Activated effector memory CD4-positive, alpha-beta T cell treated with anti-CD3 and anti-CD28 coated beads, Interleukin-2, amount 50 U/mL, for 16 hours (primary cell): ENCODE data around the gene TXNDC8.

ENCODE experiments used
- DNase-seq: peaks from one replicate; pipeline ENCODE4 v3.0.0-alpha.2; 2020

The TXNDC8 gene

GRCh38 chr9:110276781-110277180, 60.9 kb downstream of the TXNDC8 start:
- DNase-seq, result no peak

DNA sequence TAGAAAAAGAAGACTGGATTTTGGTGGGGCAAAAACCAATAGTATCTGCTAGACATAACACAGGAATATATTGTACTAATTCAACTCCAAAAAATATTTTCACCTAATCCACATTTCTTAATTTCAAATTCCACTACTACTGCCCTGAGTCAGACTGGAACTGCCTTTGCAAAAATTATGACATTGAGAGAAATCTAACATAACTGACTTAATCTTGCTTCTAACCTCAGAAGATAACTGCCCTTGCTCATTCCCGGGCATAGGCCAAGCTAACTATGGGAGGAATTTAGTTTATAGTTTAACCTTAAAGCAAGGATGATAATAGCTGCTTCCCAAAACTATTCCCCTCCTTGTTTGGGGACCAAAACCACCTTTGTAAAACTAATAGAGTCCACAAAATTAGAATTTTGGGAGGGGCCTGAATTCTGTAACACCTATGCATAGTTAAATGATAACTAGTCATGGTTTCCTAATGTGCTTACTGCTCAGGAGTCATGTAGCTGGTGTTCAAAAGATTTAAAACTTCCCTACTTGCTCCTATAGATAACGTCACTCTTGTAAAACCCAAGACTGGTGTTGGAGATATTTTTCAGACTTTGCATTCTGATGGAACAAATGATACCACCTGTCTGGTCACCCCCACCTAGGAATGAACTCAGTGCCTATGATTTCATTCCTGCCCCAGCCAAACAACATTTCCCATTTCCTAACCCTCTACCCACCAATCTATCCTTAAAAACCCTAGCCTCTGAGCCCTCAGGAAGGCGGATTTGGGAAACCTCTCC, 67.3 kb downstream of the TXNDC8 start:
- DNase-seq, result no peak

DNA sequence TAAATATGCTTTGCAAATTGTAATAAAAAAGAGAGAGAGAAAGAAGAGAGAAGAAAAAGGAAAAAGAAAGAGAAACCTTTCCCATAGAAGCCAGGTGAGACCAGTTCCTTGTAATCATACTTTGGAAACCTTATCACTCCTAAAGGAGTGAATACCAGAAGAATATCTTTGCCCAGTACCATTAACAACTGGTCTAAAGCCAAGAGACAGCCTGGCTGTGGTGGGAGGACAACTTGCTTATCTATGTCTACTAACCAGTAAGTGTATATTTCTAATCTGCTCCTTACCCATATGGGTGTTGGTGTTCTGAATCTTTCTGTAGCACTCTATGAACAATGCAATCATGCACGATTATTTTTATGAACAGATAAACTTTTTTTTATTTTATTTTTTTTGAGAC, 70.9 kb downstream of the TXNDC8 start:
- no peak for DNase-seq

GRCh38 chr9:110261632-110262031, 76.0 kb downstream of the TXNDC8 start:
- DNase-seq, result no peak

DNA sequence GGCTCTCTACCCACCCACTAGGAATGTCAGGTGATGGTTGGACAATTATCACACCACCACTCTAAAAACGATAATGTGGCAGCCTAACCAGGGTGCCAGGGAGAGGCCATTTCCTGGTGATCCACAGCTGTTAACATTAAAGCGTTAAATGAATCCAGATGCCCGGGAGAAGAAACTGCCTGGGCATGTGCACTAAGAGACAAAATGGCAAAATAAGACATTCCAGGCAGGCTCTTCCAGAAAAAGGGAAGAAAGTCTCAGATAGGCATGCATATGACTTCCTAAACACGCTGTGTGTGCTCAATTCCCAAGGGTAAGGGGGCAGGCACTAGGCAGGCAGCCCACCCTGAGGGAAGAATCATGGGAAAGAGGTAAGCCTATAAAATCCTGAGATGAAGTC, 76.8 kb downstream of the TXNDC8 start:
- DNase-seq, result no peak

- no peak for DNase-seq
These were observed 78.1 kb downstream of the TXNDC8 start for GRCh38 chr9:110259566-110259965.

- DNase-seq, result no peak
These were observed 79.0 kb downstream of the TXNDC8 start for GRCh38 chr9:110258690-110259091.

DNA sequence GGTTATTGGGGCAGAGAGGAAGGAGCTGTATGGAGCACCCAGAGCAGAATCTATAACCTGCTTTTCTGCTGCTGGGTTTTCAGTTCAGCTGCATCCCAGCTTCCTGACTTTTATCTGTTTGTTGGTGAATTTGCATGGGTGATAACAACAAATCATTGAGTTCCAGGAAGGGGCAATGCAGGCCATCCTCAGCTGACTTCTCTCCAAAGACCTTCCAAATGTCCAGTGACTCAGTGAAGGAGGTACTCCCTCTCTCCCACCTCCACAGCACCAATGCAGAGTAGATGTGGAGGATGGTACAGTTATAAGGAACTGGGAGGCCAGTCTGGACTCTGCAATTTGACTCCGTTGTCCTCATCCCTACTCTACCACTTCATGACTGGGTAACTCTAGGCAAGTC, 79.7 kb downstream of the TXNDC8 start:
- DNase-seq, result no peak

GRCh38 chr9:110257097-110257841, 80.4 kb downstream of the TXNDC8 start:
- peak; percentile 62 for DNase-seq

DNA sequence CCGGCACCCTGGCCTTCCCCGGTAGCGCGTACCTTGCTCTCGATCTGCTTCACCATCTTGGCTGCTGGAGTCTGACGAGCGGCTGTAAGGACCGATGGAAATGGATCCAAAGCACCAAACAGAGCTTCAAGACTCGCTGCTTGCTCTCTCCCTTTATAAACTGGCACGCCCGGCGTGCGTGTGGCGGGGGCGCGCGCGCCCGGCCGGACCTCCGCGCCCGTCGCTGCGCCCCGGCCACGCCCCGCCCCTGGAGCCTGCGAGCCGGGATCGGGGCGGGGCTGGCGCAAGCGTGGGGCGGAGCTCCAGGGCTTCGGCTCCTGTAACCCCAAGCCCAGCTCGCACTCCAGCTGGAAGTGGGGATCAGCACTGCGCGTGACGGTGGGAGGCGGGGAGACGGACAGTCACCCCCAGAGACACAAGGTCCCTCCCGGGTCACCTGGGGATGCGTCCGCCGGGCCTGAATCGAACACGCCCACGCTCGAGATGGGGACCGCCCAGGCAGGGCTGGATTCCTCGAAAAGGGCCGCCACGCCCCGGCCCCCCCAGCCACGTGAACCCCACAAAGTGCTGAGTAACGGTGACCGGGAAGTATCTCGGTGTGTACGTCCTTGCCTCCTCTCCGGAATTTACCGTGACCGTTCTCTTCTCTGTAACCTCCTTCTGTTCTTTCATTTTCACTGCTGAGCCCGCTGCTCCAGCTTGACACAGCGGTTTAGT, 81.1 kb downstream of the TXNDC8 start, which contains the start of gene TXN:
TSS of gene TXN (minus strand) at position 128 of the 717 bp plus-strand sequence. CDS start at position 56, 72 bp downstream.
- DNase-seq, result peak; percentile 95

DNA sequence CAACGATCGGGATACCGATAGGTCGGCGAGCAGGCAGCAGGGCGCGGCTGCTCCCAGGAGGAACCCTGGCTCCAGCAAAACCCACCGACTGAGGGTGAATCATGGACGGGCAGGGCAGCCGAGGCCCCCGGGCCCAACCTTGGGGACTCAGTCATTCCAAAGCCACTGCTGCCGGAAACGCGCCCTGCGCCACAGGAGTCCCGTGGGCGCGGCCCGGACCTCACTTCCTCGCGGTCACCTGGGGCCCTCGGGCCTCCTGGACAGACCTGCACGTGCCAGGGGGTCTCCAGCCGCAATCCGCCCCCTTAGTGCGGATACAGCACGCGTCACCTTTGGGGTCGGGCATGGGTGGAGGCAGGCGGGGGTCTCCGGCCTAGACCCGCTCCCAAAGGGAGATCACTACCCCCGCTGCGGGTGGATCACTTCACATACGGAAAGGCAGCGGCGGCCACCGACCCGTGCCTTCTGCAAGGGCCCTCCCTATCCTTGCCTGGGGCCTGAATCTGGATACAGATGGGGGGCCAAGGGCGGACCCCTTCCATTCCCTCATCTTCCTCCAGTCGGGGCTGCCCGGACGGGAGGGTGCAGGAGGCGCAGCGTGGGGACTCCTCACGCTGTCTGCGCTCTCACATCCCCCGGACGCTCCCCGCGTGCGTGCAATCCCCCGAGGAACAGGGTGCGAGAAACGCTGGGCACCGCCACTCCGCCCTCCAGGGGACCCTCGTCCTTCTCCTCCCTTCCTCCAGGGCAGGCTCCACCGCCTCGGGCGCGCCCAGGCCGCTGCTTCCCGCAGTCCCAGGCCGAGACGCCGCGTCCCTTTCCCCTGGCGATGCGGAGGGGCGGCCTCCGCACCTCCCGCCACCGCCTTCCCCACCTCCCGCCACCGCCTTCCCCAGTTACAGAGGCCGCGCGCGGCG, 81.9 kb downstream of the TXNDC8 start:
- DNase-seq, result peak; percentile 83

- peak; percentile 66 for DNase-seq
These were observed 82.6 kb downstream of the TXNDC8 start for GRCh38 chr9:110255034-110255462.

DNA sequence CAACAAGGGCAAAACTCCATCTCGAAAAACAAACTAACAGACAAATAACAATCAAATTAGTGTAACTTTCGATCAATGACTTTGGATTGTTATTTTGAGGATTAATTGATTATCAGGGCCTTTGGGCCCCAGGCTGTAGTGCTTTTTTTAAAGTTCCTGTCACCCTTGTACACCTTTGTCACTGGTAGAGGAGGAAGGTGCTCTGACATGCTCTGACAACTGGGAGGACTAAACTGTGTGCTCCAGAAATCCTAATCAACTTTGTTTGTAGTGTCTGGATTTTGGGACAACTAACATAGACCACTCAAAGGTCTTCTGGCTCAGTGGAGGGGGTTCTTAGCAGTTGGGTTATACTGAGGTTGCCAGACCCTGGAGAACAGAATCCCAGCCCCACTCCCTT, 83.2 kb downstream of the TXNDC8 start:
- no peak for DNase-seq
